ENCODE data around the gene CGNL1. TPM values are rescaled to one million over a fixed set of nuclear protein-coding genes. Genes with fewer than 3 reads are reported as not detected.

Gene CGNL1
- polyA plus RNA-seq, 2 of the 4 experiments (the other 2 are of a cell fraction) = 1.4 to 1.8 TPM

DNA sequence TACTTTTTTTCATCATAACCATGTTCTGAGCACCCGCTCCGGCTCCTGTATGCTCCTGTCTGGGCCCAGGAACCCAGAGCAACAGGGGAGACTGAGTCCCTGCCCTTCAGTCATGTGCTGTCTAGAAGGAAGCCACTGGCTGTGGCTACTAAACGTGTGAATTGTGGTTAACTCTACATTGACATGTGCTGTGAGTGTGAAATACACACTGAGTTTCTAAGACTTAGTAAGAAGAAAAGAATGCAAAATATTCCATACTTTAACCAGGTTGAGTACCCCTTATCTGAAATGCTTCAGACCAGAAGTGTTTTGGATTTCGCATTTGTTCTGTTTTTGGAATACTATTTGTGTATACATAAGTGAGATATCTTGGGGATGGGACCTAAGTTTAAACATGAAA lies 42.8 kb upstream of the CGNL1 start:
- no peak overlapping the region for H3K4me2 ChIP-seq
- TF ChIP-seq, protein P1, sequence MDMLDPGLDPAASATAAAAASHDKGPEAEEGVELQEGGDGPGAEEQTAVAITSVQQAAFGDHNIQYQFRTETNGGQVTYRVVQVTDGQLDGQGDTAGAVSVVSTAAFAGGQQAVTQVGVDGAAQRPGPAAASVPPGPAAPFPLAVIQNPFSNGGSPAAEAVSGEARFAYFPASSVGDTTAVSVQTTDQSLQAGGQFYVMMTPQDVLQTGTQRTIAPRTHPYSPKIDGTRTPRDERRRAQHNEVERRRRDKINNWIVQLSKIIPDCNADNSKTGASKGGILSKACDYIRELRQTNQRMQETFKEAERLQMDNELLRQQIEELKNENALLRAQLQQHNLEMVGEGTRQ (IDR thresholded peaks at IDR 0.05) = no peak
- peaks cover 12% of the 10 kb centered on the region; the same call in 2 of the 3 replicates for H3K4me1 ChIP-seq
- no peaks in the 10 kb centered on the region for H3K9me3 ChIP-seq
- no peak overlapping the region for H3K4me3 ChIP-seq
- ATAC-seq (no peak), DNase-seq (ENCODE audit: low read depth in 1 of 2, low spot score in 1 of 2) (no peak), FAIRE-seq (no peak)
- no peak overlapping the region for H3K27ac ChIP-seq
- 74% methylated on average over 4 of the region's 4 CpGs for WGBS (ENCODE audit: missing lambda C conversion rate)
- CTCF ChIA-PET = interaction anchor here (1.0 to 17.5 kb wide), 7 partner anchors 8 to 211 kb away, joined by 4 to 512 read pairs (median 11); no protein-coding TSS in a partner anchor
- POLR2A ChIA-PET = no interaction called here

DNA sequence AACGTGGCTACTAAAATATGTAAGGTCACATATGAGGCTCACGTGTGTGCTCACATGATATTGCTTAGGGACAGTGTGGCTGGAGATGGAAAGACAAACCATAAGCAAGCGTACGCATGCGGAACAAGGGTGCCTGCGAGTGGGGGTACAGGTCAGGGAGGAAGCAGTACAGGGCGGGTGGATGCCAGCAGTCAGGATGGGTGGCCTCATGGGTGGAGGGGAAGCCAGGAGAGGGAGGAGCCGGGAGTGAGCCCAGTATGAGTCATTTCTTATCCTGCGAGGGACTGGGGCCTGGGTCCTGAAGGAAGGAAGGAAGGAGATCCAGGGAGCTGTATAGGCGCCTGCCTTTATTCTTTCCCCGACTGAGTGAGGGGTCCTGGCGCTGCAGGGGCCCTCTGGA lies 42.0 kb upstream of the CGNL1 start:
- DNase-seq (ENCODE audit: low read depth in 1 of 2, low spot score in 1 of 2) = no peak
- H3K4me2 ChIP-seq = no peak overlapping the region
- POLR2A ChIA-PET = no interaction called here
- H3K27ac ChIP-seq = 0 out of 6 replicates have a peak overlapping the region, but pooled peaks of 1 of the 2 experiments have one; percentile 11
- TF ChIP-seq SREBF2 (IDR thresholded peaks at IDR 0.05) (no peak), FOSL2 (IDR thresholded peaks at IDR 0.05) (no peak), FOSL2 (CRISPR knock-in tag; IDR thresholded peaks at IDR 0.05) (peak; percentile 25; the same call in 1 of the 2 replicates)
- CTCF ChIA-PET = interaction anchor here (1.5 to 17.5 kb wide), 4 partner anchors 9 to 210 kb away, joined by 4 to 512 read pairs (median 243); no protein-coding TSS in a partner anchor
- FAIRE-seq = no peak
- peaks cover 12% of the 10 kb centered on the region; the same call in 2 of the 3 replicates for H3K4me1 ChIP-seq
- 67% methylated on average over 12 of the region's 12 CpGs for WGBS (ENCODE audit: missing lambda C conversion rate)
- ATAC-seq = peak; percentile 40 to 64
- no peaks in the 10 kb centered on the region for H3K9me3 ChIP-seq
- no peak overlapping the region for H3K4me3 ChIP-seq

DNA sequence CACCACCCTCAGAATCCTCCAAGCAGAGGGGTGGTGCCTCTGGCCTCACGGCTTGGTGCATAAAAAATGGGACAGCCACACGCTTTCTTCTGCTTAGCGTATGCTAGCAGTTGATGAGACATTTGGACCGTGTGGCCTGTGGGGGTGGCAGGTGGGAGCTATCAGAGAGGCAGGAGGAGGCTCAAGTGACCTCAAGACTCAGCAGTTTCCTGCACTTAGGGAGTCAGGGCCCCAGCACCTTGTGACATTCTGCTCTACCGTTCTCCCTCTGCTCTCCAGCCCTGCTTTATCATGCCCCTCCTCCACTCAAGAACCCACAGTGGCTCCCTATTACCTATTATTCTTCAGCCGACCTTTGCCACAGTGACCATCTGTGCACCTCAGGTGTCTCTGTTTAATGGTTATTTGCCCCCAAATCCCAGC lies 41.0 kb upstream of the CGNL1 start:
- POLR2A ChIA-PET = no interaction called here
- 75% methylated on average over 6 of the region's 6 CpGs for WGBS (ENCODE audit: missing lambda C conversion rate)
- Histone ChIP-seq H3K9me3 (no peaks in the 10 kb centered on the region), H3K4me1 (peaks cover 12% of the 10 kb centered on the region; the same call in 2 of the 3 replicates), H3K4me2 (no peak overlapping the region), H3K27ac (no peak overlapping the region), H3K4me3 (no peak overlapping the region)
- FAIRE-seq = no peak
- ATAC-seq = no peak
- TF ChIP-seq ZFP36 (IDR thresholded peaks at IDR 0.05; ENCODE audit: borderline replicate concordance, partially characterized antibody) (peak; percentile 5), HDAC2 (IDR thresholded peaks at IDR 0.05) (no peak)
- CTCF ChIA-PET = interaction anchor here (0.6 to 17.5 kb wide), 4 partner anchors 28 to 209 kb away, joined by 3 to 512 read pairs (median 243); no protein-coding TSS in a partner anchor
- DNase-seq (ENCODE audit: low read depth in 1 of 2, low spot score in 1 of 2) = no peak

DNA sequence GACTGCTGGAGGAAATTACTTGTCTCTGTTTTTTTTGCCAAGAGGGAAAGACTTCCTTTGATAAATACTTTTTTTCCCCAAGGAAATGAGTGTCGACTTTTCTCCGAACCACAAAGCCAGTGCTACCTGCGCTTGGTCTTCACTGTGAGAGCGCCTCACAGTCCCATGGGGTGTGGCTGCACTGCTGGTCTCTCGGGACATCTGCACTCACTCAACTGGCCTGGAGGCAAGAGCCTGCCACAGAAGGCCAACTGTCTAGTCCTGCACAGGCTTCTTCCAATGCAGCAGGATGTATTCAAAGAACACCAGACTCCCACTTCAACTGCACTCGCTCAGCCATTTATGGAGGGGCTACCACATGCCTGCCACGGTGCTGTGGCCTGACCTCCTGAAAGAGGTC lies 40.6 kb upstream of the CGNL1 start:
- no peak for TF ChIP-seq HEYL (CRISPR knock-in tag; IDR thresholded peaks at IDR 0.05)
- TF ChIP-seq RCOR1 (IDR thresholded peaks at IDR 0.05; ENCODE audit: low read depth, low read length) = no peak
- no peak for TF ChIP-seq SMC3 (IDR thresholded peaks at IDR 0.05)
- no peak for TF ChIP-seq CEBPB (IDR thresholded peaks at IDR 0.05)
- TF ChIP-seq ZNF302 (CRISPR knock-in tag; IDR thresholded peaks at IDR 0.05) = no peak
- TF ChIP-seq, protein P2, sequence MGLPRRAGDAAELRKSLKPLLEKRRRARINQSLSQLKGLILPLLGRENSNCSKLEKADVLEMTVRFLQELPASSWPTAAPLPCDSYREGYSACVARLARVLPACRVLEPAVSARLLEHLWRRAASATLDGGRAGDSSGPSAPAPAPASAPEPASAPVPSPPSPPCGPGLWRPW (IDR thresholded peaks at IDR 0.05) = no peak
- TF ChIP-seq ZSCAN20 (CRISPR knock-in tag; IDR thresholded peaks at IDR 0.05) = no peak
- TF ChIP-seq NFE2L2 (conservative IDR thresholded peaks at IDR 0.05; ENCODE audit: low read length) = no peak
- TF ChIP-seq, protein P3, sequence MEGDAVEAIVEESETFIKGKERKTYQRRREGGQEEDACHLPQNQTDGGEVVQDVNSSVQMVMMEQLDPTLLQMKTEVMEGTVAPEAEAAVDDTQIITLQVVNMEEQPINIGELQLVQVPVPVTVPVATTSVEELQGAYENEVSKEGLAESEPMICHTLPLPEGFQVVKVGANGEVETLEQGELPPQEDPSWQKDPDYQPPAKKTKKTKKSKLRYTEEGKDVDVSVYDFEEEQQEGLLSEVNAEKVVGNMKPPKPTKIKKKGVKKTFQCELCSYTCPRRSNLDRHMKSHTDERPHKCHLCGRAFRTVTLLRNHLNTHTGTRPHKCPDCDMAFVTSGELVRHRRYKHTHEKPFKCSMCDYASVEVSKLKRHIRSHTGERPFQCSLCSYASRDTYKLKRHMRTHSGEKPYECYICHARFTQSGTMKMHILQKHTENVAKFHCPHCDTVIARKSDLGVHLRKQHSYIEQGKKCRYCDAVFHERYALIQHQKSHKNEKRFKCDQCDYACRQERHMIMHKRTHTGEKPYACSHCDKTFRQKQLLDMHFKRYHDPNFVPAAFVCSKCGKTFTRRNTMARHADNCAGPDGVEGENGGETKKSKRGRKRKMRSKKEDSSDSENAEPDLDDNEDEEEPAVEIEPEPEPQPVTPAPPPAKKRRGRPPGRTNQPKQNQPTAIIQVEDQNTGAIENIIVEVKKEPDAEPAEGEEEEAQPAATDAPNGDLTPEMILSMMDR (IDR thresholded peaks at IDR 0.05) = no peak
- no peak for TF ChIP-seq RNF2 (IDR thresholded peaks at IDR 0.05; ENCODE audit: borderline replicate concordance, low read depth)
- no peak for TF ChIP-seq KDM1A (IDR thresholded peaks at IDR 0.05; ENCODE audit: low read depth)
- H3K9me3 ChIP-seq = no peaks in the 10 kb centered on the region
- no peak overlapping the region for H3K27ac ChIP-seq
- FAIRE-seq = no peak
- H3K4me3 ChIP-seq = no peak overlapping the region
- H3K4me2 ChIP-seq = no peak overlapping the region
- no peak for ATAC-seq
- DNase-seq (ENCODE audit: low read depth in 1 of 2, low spot score in 1 of 2) = no peak
- WGBS (ENCODE audit: missing lambda C conversion rate) = 77% methylated on average over 7 of the region's 7 CpGs
- ChIA-PET CTCF (interaction anchor here (0.6 to 17.5 kb wide), 5 partner anchors 29 to 208 kb away, joined by 3 to 512 read pairs (median 11); no protein-coding TSS in a partner anchor), POLR2A (interaction anchor here (0.6 kb wide), 1 partner anchor 187 kb away, joined by 5 read pairs; no protein-coding TSS in a partner anchor)
- H3K4me1 ChIP-seq = peaks cover 13% of the 10 kb centered on the region; the same call in 2 of the 3 replicates
